ENCODE data around the gene IL33. TPM values are rescaled to one million over a fixed set of nuclear protein-coding genes. Genes with fewer than 3 reads are reported as not detected.
A peak's percentile ranks its signal among the peaks of the same experiment; 100 is the strongest.
"Not testable (repeated sequence)": the region's sequence is repeated elsewhere in the genome, so short reads cannot be mapped to it uniquely, and the experiment has no call there.

The IL33 gene
- total RNA-seq: 10 to 100 TPM in 1 of 2 donors, 1 to 10 TPM in 1; 5.0 to 16.4 TPM

GRCh38 chr9:6215562-6215961, at the start of gene IL33:
Gene IL33, plus strand, starts transcription at chr9:6215807. Its CDS starts 25,888 bp downstream, at chr9:6241695.
- Histone ChIP-seq H3K9ac (ENCODE audit: low read depth in 2 of 2, low read length in 2 of 2) (no peak within 1 kb of the TSS), H3K4me3 (no peak within 1 kb of the TSS), H3K27ac (peak within 1 kb of the TSS; percentile 25), H3K4me1 (no peaks in the 10 kb centered on the region), H3K9me3 (no peaks in the 10 kb centered on the region), H3K27me3 (no peaks in the 10 kb centered on the region), H3K36me3 (no peaks in the 10 kb centered on the region)
- DNase-seq: no peak
- intact Hi-C loops (cut with DNase I): no loop called here
- no peak for TF ChIP-seq CTCF (IDR thresholded peaks at IDR 0.05)

- no peaks in the 10 kb centered on the region for H3K4me1 ChIP-seq
- DNase-seq: no peak
- no peak overlapping the region for H3K27ac ChIP-seq
- H3K9ac ChIP-seq (ENCODE audit: low read depth in 2 of 2, low read length in 2 of 2): no peak overlapping the region
- no peak for TF ChIP-seq CTCF (IDR thresholded peaks at IDR 0.05)
- H3K27me3 ChIP-seq: no peaks in the 10 kb centered on the region
- intact Hi-C loops (cut with DNase I): no loop called here
- no peaks in the 10 kb centered on the region for H3K36me3 ChIP-seq
- no peaks in the 10 kb centered on the region for H3K9me3 ChIP-seq
- H3K4me3 ChIP-seq: no peak overlapping the region
These were observed 43.9 kb upstream of the IL33 start for GRCh38 chr9:6171667-6172066.

GRCh38 chr9:6173914-6174313, 41.7 kb upstream of the IL33 start:
- Histone ChIP-seq H3K36me3 (no peaks in the 10 kb centered on the region), H3K27me3 (no peaks in the 10 kb centered on the region), H3K4me1 (no peaks in the 10 kb centered on the region), H3K9ac (ENCODE audit: low read depth in 2 of 2, low read length in 2 of 2) (no peak overlapping the region), H3K4me3 (no peak overlapping the region), H3K9me3 (no peaks in the 10 kb centered on the region), H3K27ac (no peak overlapping the region)
- DNase-seq: no peak
- TF ChIP-seq CTCF (IDR thresholded peaks at IDR 0.05): no peak
- intact Hi-C loops (cut with DNase I): no loop called here

GRCh38 chr9:6182549-6183226, 32.9 kb upstream of the IL33 start:
- intact Hi-C loops (cut with DNase I); H3K27ac ChIP-seq; H3K9me3 ChIP-seq; H3K9ac ChIP-seq (ENCODE audit: low read depth in 2 of 2, low read length in 2 of 2); H3K4me1 ChIP-seq; H3K4me3 ChIP-seq; H3K36me3 ChIP-seq; H3K27me3 ChIP-seq; DNase-seq: not testable (repeated sequence)

GRCh38 chr9:6183227-6183551, 32.4 kb upstream of the IL33 start:
- H3K27me3 ChIP-seq: no peaks in the 10 kb centered on the region
- H3K9ac ChIP-seq (ENCODE audit: low read depth in 2 of 2, low read length in 2 of 2): no peak overlapping the region
- no peak for DNase-seq
- no peaks in the 10 kb centered on the region for H3K9me3 ChIP-seq
- no peak for TF ChIP-seq CTCF (IDR thresholded peaks at IDR 0.05)
- no peak overlapping the region for H3K27ac ChIP-seq
- intact Hi-C loops (cut with DNase I): no loop called here
- H3K4me3 ChIP-seq: no peak overlapping the region
- H3K36me3 ChIP-seq: no peaks in the 10 kb centered on the region
- H3K4me1 ChIP-seq: no peaks in the 10 kb centered on the region

GRCh38 chr9:6183627-6184026, 32.0 kb upstream of the IL33 start:
- Histone ChIP-seq H3K4me3 (no peak overlapping the region), H3K9ac (ENCODE audit: low read depth in 2 of 2, low read length in 2 of 2) (no peak overlapping the region), H3K27me3 (no peaks in the 10 kb centered on the region), H3K27ac (no peak overlapping the region), H3K4me1 (no peaks in the 10 kb centered on the region), H3K9me3 (no peaks in the 10 kb centered on the region), H3K36me3 (no peaks in the 10 kb centered on the region)
- DNase-seq: no peak
- intact Hi-C loops (cut with DNase I): no loop called here
- no peak for TF ChIP-seq CTCF (IDR thresholded peaks at IDR 0.05)
